A549 treated with Mapracorat at 1 μM for 4 hours (cell line): ENCODE measurements around the gene AKIRIN1. TPM values are rescaled to one million over a fixed set of nuclear protein-coding genes. Genes with fewer than 3 reads are reported as not detected.

Experiments used
- total RNA-seq: library from RNA; stranded (reverse); fragments of 200-300 nt; extraction: Qiagen RNA extraction; gene quantifications from 5 replicates; pipeline ENCODE4 v1.2.3, GENCODE V29; 2022

AKIRIN1 gene
- 42.2 to 47.8 TPM (median 45.3 TPM) in 5 replicates for total RNA-seq

GRCh38 chr1:38990738-38991637, at the start of gene AKIRIN1:
TSS of gene AKIRIN1 (plus strand) at chr1:38991276. CDS start at chr1:38991381, 105 bp downstream.

GRCh38 chr1:38941527-38942019, 49.5 kb upstream of the AKIRIN1 start, which contains the start of gene RHBDL2:
TSS of gene RHBDL2 (minus strand) at chr1:38941830. CDS start at chr1:38919212, 22,618 bp downstream.

DNA sequence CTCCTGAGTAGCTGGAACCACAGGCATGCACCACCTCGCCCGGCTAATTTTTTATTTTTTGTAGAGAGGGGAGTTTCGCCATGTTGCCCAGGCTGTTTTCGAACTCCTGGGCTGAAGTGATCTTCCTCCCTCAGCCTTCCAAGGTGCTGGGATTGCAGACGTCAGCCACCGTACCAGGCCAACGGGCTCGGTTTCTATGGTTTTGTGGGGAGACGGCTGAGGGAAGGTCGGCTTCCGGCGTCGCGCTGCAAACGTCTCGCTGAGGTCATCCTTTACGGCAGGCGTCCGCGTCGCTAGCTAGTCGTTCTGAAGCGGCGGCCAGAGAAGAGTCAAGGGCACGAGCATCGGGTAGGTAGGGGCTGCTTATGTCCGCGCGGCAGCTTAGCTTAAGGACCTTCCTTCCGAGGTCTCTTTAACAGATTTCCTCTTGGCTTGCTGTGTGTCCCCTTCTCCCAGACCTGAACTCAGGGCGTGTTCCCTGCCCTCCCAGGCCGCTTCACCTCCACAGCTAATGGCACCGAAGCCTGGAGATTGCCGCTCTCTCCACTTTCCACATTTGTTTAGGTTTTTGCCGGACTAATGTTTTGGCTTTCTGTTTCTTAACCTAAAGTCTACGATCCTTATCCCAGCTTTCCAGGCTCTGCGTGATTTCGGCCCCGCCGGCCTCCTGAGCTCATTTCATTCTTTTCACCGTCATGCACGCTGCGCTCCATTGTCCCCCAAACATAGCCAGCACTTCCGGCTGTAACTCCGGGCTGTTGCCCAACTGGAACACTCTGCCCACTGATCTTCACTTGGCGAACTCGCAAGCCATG, 35.2 kb downstream of the AKIRIN1 start, which contains the start of gene NDUFS5:
Gene NDUFS5, plus strand, starts transcription at position 300 of the 815 bp plus-strand sequence. CDS start 2,375 bp downstream, outside the sequence.

Other genes starting within 250 kb of the AKIRIN1 start
- gene RRAGC, start 131.5 kb upstream of the AKIRIN1 start, total RNA-seq = 29.8 to 32.1 TPM (median 31.1 TPM) in 5 replicates
- gene MYCBP, start 117.9 kb upstream of the AKIRIN1 start, total RNA-seq = 13.0 to 21.3 TPM (median 19.7 TPM) in 5 replicates
- not detected in 5 replicates for gene GJA9, start 109.7 kb upstream of the AKIRIN1 start, total RNA-seq
- gene RHBDL2, start 49.4 kb upstream of the AKIRIN1 start, total RNA-seq = 1.6 to 2.8 TPM (median 1.8 TPM) in 5 replicates
- 404 to 617 TPM (median 421 TPM) in 5 replicates for gene NDUFS5, start 35.1 kb downstream of the AKIRIN1 start, total RNA-seq
- gene MACF1, start 213.4 kb downstream of the AKIRIN1 start, total RNA-seq = 34.6 to 39.1 TPM (median 36.6 TPM) in 5 replicates